ENCODE results near the gene EXOC7. TPM values are rescaled to one million over a fixed set of nuclear protein-coding genes. Genes with fewer than 3 reads are reported as not detected.

The EXOC7 gene
- total RNA-seq, 2 donors from 2014 or later, result 94.5 to 98.2 TPM

- peak; percentile 76 for DNase-seq (ENCODE audit: low spot score)
- intact Hi-C loops (cut with DNase I), result no loop called here
Measured at GRCh38 chr17:76092526-76093413, 10.8 kb downstream of the EXOC7 start.

GRCh38 chr17:76091526-76092286, 11.9 kb downstream of the EXOC7 start:
- intact Hi-C loops (cut with DNase I), result no loop called here
- DNase-seq (ENCODE audit: low spot score), result peak; percentile 69

GRCh38 chr17:76090517-76091129, 13.0 kb downstream of the EXOC7 start:
- intact Hi-C loops (cut with DNase I), result no loop called here
- DNase-seq (ENCODE audit: low spot score), result peak; percentile 78

GRCh38 chr17:76089680-76090516, 13.7 kb downstream of the EXOC7 start:
- intact Hi-C loops (cut with DNase I), result no loop called here
- peak; percentile 57 for DNase-seq (ENCODE audit: low spot score)

- no peak for DNase-seq (ENCODE audit: low spot score)
- intact Hi-C loops (cut with DNase I), result no loop called here
Measured at GRCh38 chr17:76088868-76089576, 14.6 kb downstream of the EXOC7 start.

GRCh38 chr17:76088041-76088867, 15.3 kb downstream of the EXOC7 start:
- intact Hi-C loops (cut with DNase I), result no loop called here
- peak; percentile 46 for DNase-seq (ENCODE audit: low spot score)

- DNase-seq (ENCODE audit: low spot score), result peak; percentile 70
- intact Hi-C loops (cut with DNase I), result no loop called here
Measured at GRCh38 chr17:76087531-76087930, 16.1 kb downstream of the EXOC7 start.

GRCh38 chr17:76086384-76086783, 17.2 kb downstream of the EXOC7 start:
- intact Hi-C loops (cut with DNase I), result no loop called here
- DNase-seq (ENCODE audit: low spot score), result peak; percentile 75

GRCh38 chr17:76085731-76086366, 17.7 kb downstream of the EXOC7 start:
- DNase-seq (ENCODE audit: low spot score), result peak; percentile 70
- intact Hi-C loops (cut with DNase I), result no loop called here

- intact Hi-C loops (cut with DNase I), result no loop called here
- peak; percentile 76 for DNase-seq (ENCODE audit: low spot score)
Measured at GRCh38 chr17:76085066-76085730, 18.4 kb downstream of the EXOC7 start.

- intact Hi-C loops (cut with DNase I), result no loop called here
- DNase-seq (ENCODE audit: low spot score), result peak; percentile 79
Measured at GRCh38 chr17:76083536-76084182, 19.9 kb downstream of the EXOC7 start.

GRCh38 chr17:76082326-76083251, 21.0 kb downstream of the EXOC7 start:
- peak; percentile 78 for DNase-seq (ENCODE audit: low spot score)
- intact Hi-C loops (cut with DNase I), result no loop called here

GRCh38 chr17:76081295-76082210, 22.0 kb downstream of the EXOC7 start:
- DNase-seq (ENCODE audit: low spot score), result peak; percentile 65
- intact Hi-C loops (cut with DNase I), result no loop called here

GRCh38 chr17:76080768-76081287, 22.8 kb downstream of the EXOC7 start:
- DNase-seq (ENCODE audit: low spot score), result no peak
- intact Hi-C loops (cut with DNase I), result no loop called here
